Nephron (organoid): ENCODE data around the gene SNX30.

Experiments
- H3K27ac Mint-ChIP-seq, 3 experiments: 2 replicates each; pipeline ENCODE4 v1.8.0; 2020; ENCODE audit warnings: mixed read lengths in 3 of 3, mild to moderate bottlenecking in 2 of 3, moderate library complexity in 1 of 3
- H3K27me3 Mint-ChIP-seq: 2 replicates; pipeline ENCODE4 v1.8.0; 2021; ENCODE audit warnings: low read depth, mild to moderate bottlenecking, moderate library complexity, mixed read lengths
- H3K36me3 Mint-ChIP-seq: 2 replicates; pipeline ENCODE4 v1.8.0; 2020; ENCODE audit warnings: low read depth, mixed read lengths
- H3K4me1 Mint-ChIP-seq: 2 replicates; pipeline ENCODE4 v1.8.0; 2020; ENCODE audit warnings: mixed read lengths
- H3K4me3 Mint-ChIP-seq, 3 experiments: 2 replicates each; pipeline ENCODE4 v1.8.0; 2020; ENCODE audit warnings: mild to moderate bottlenecking in 3 of 3, mixed read lengths in 3 of 3, moderate library complexity in 2 of 3
- H3K9me3 Mint-ChIP-seq: 2 replicates; pipeline ENCODE4 v1.8.0; 2020; ENCODE audit warnings: mixed read lengths
- TF ChIP-seq, protein P1 (sequence below), 3 experiments: fragments of 200-600 bp; sonication (generic); IDR thresholded peaks; one replicate each; pipeline ENCODE4 v1.5.0; 2021; ENCODE audit warnings: antibody characterized with exemption in 3 of 3; ENCODE audit not compliant: unreplicated experiment in 3 of 3

The SNX30 gene

DNA sequence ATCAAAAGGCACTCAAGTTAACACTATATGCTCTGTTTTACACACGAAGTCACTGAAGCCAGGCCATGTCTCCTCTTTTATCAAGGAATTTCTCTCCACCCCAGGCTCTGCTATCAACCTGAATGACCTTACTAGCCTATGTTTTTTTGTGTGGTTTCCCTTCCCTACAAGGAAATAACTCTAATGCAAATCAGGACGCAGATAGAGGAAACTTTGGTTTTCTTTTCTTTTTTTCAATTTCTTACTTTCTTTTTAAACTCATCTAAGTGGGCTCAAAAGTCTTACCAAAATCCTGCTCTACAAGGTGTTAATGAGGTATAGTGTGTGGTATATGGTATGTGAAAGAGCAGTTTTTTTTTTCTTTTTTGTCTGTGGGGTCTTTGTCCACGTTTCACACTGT, 145.6 kb downstream of the SNX30 start:
- no peak overlapping the region for H3K4me3 Mint-ChIP-seq
- H3K27me3 Mint-ChIP-seq: peaks cover 49% of the 10 kb centered on the region
- H3K27ac Mint-ChIP-seq: no peak overlapping the region
- no peaks in the 10 kb centered on the region for H3K9me3 Mint-ChIP-seq
- H3K36me3 Mint-ChIP-seq: no peaks in the 10 kb centered on the region
- TF ChIP-seq, protein P1, sequence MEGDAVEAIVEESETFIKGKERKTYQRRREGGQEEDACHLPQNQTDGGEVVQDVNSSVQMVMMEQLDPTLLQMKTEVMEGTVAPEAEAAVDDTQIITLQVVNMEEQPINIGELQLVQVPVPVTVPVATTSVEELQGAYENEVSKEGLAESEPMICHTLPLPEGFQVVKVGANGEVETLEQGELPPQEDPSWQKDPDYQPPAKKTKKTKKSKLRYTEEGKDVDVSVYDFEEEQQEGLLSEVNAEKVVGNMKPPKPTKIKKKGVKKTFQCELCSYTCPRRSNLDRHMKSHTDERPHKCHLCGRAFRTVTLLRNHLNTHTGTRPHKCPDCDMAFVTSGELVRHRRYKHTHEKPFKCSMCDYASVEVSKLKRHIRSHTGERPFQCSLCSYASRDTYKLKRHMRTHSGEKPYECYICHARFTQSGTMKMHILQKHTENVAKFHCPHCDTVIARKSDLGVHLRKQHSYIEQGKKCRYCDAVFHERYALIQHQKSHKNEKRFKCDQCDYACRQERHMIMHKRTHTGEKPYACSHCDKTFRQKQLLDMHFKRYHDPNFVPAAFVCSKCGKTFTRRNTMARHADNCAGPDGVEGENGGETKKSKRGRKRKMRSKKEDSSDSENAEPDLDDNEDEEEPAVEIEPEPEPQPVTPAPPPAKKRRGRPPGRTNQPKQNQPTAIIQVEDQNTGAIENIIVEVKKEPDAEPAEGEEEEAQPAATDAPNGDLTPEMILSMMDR (IDR thresholded peaks at IDR 0.05; ENCODE audit: unreplicated experiment in 3 of 3): no peak
- no peaks in the 10 kb centered on the region for H3K4me1 Mint-ChIP-seq

DNA sequence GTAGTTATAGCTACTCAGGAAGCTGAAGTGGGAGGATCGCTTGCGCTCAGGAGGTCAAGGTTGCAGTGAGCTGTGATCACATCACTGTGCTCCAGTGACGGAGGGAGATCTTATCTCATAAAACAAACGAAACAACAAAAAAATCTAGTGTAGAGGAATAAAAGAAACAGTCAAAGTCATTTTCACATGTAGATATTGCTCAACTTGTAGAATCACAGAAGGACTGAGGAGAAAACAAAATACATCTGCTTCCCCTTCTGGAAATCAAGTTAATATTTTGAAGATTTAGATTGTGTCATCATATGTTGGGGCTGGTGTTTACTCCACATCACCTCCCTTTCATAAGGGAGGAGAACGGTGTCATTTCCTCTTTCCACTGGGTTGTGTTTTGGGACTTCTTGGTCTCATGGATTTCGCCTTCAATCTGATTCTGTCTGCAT, 148.3 kb downstream of the SNX30 start:
- Mint-ChIP-seq H3K4me1 (no peaks in the 10 kb centered on the region), H3K27ac (no peak overlapping the region), H3K27me3 (peaks cover 32% of the 10 kb centered on the region), H3K4me3 (no peak overlapping the region), H3K36me3 (no peaks in the 10 kb centered on the region), H3K9me3 (no peaks in the 10 kb centered on the region)
- TF ChIP-seq, protein P1 (IDR thresholded peaks at IDR 0.05; ENCODE audit: unreplicated experiment in 3 of 3): no peak

DNA sequence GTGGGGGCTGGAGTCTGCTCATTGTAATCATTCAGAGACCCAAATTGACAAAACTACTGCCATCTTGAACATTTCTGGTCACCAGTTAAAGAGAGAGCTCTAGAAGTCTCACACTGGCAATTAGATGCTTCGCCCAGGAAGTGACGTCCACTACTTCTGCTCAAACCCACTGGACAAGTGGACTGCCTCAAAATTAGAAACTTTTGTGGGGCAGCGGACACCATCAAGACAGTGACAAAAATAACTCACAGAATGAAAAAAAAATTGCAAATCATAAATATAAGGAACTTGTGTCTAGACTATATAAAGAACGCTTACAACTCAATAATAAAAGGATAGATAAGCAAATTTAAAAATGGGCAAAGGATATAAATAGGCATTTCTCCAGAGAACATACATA, 149.9 kb downstream of the SNX30 start:
- no peak overlapping the region for H3K27ac Mint-ChIP-seq
- H3K4me1 Mint-ChIP-seq: no peaks in the 10 kb centered on the region
- H3K36me3 Mint-ChIP-seq: no peaks in the 10 kb centered on the region
- no peaks in the 10 kb centered on the region for H3K9me3 Mint-ChIP-seq
- H3K4me3 Mint-ChIP-seq: no peak overlapping the region
- TF ChIP-seq, protein P1 (IDR thresholded peaks at IDR 0.05; ENCODE audit: unreplicated experiment in 3 of 3): no peak
- peaks cover 28% of the 10 kb centered on the region for H3K27me3 Mint-ChIP-seq

DNA sequence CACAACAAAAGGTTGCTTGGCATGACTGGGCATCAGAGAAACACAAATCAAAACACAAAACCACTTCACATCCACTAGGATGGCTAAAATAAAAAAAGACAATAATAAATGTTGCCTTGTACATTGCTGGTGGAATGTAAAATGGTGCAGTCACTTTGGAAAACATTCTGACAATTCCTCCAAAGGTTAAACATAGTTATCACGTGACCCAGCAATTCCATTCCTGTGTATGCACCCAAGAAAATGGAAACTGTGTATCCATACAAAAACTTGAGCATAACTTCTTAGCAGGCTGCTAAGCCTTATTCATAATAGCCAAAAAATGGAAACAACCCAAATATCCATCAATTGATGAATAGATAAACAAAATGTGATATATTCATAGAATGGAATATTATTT, 150.3 kb downstream of the SNX30 start:
- TF ChIP-seq, protein P1 (IDR thresholded peaks at IDR 0.05; ENCODE audit: unreplicated experiment in 3 of 3): no peak
- H3K36me3 Mint-ChIP-seq: no peaks in the 10 kb centered on the region
- H3K4me3 Mint-ChIP-seq: no peak overlapping the region

DNA sequence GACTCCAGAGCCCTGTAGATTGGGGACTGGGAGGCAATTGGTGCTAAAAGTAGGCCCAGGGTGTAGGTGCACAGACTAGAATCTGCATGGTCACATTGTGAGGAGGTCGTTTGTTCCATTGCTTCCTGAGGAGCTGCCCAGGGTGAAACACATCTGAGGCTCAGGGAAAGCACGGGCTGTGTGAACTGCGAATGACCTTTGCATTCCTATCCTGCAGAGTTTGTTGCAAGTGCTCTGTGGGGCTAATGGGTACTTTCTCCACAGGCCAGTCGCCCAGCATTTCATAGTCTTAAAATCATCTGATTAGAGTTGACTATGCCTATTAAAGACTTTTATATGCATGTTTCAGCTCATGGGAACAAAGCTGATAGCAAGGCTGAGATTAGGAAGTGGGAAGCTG, 154.5 kb downstream of the SNX30 start:
- no peaks in the 10 kb centered on the region for H3K9me3 Mint-ChIP-seq
- no peak overlapping the region for H3K4me3 Mint-ChIP-seq
- peak overlapping the region in 1 of 3 experiments; percentile 57 for H3K27ac Mint-ChIP-seq
- TF ChIP-seq, protein P1 (IDR thresholded peaks at IDR 0.05; ENCODE audit: unreplicated experiment in 3 of 3): no peak
- H3K36me3 Mint-ChIP-seq: no peaks in the 10 kb centered on the region
- no peaks in the 10 kb centered on the region for H3K4me1 Mint-ChIP-seq
- peaks cover 13% of the 10 kb centered on the region for H3K27me3 Mint-ChIP-seq

More for the DNA sequence above, 150.3 kb downstream of the SNX30 start:
- Mint-ChIP-seq H3K9me3 (no peaks in the 10 kb centered on the region), H3K27me3 (peaks cover 24% of the 10 kb centered on the region), H3K27ac (no peak overlapping the region), H3K4me1 (no peaks in the 10 kb centered on the region)

DNA sequence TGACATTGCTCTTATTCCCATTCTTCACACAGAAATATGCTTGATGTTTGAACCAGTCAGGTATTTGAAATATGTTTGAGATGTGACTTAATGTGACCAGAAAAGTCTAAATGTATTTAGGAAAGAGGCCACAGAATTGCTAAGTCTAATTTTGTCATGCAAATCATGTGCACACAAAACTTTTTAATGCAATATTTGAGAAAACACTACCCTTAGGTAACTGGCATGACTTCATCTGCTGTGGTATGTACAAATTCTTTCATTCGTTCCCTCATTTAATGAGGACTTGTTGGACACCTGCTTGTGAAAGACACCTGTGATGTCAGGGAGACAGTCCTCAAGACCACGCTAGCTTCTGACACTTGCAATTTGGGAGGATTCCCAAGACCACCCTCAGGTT, 161.2 kb downstream of the SNX30 start:
- Mint-ChIP-seq H3K27me3 (peaks cover 7% of the 10 kb centered on the region), H3K27ac (no peak overlapping the region), H3K36me3 (no peaks in the 10 kb centered on the region), H3K4me1 (peaks cover 14% of the 10 kb centered on the region), H3K4me3 (no peak overlapping the region), H3K9me3 (no peaks in the 10 kb centered on the region)
- TF ChIP-seq, protein P1 (IDR thresholded peaks at IDR 0.05; ENCODE audit: unreplicated experiment in 3 of 3): no peak
